Glomerular endothelial cell (primary cell): Measurements from ENCODE around the gene PPP1R7. TPM values are rescaled to one million over a fixed set of nuclear protein-coding genes. Genes with fewer than 3 reads are reported as not detected.
"Not testable (repeated sequence)": the region's sequence is repeated elsewhere in the genome, so short reads cannot be mapped to it uniquely, and the experiment has no call there.

Experiments used
- DNase-seq: peaks from one replicate; pipeline ENCODE4 v3.0.0-alpha.2; 2011; ENCODE audit warnings: low read depth, low spot score; ENCODE audit errors: extremely low read depth
- total RNA-seq: library from RNA; depleted of rRNA; stranded (reverse); fragments of >200 nt; gene quantifications from 2 replicates; pipeline ENCODE4 v1.2.3, GENCODE V29; 2015

The PPP1R7 gene, protein sequence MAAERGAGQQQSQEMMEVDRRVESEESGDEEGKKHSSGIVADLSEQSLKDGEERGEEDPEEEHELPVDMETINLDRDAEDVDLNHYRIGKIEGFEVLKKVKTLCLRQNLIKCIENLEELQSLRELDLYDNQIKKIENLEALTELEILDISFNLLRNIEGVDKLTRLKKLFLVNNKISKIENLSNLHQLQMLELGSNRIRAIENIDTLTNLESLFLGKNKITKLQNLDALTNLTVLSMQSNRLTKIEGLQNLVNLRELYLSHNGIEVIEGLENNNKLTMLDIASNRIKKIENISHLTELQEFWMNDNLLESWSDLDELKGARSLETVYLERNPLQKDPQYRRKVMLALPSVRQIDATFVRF
- total RNA-seq: 62.9 and 74.1 TPM in 2 replicates

DNA sequence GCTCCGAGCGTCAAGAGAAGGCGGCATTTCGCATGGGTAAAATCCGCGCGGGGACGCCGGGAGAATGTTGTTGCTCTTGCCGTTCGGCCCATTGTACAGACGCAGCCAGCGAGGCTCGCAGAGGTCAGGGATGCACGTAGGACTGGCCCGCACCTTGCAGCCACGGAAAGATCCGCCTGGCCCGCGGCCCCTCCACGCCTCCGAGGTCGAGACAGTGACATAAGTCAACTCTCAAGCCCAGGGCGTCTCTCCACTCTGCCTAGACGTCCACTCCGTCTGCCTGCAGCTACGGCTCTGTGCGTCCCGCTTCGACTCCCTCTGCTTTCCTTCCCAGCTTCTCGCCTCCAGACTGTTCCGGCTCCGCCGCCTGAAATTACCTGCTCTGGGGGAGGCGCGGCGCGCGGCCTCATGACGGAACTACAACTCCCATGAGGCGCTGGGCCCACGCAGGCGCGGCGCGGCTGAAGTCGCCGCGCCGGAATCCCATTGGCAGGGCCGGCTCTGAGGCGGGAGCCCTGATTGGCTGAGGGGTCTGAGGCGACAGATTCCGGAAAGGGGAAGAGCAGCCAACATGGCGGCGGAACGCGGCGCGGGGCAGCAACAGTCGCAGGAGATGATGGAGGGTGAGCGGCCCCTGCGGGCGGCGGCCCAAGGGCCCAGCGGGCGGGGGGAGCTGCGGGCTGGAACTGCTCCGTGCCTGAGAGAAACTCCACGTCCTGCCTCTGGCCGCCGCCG lies at the start of gene PPP1R7:
Gene PPP1R7 (plus strand): TSS at position 543 of the 735 bp plus-strand sequence. CDS start 29 bp downstream, at position 572.
- DNase-seq: peak; percentile 42

DNA sequence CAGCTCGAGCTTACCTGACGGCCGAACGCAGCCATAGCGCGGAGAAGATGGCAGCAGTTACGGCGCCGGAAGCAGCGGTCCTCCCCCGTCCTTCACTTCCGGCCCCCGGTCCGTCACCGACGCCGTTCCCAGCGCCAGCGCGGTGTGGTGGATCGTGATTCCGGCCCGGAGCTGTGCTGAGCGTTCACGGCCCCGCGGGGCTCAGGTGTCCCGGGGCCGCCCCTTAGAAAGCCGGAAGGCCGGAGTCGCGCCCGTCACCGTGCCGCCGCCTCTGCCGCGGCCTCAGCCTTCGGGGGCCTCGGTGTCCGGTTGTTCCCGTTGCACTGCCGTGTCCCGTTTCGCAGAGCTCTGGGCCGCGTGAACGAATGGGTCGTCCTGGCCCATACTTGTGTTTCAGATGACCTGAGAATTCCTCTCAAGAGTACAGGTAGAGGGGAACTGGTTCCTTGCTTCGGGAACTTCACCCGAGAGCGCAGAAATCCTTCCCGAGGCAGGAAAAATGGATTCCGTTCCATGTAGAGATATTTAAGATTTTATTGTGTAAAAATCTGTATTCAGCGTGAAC lies 47.9 kb upstream of the PPP1R7 start, which contains the start of gene MTERF4:
Gene MTERF4 (minus strand): TSS at position 49 of the 565 bp plus-strand sequence. CDS start 14 bp downstream, at position 35.
- DNase-seq: no peak

DNA sequence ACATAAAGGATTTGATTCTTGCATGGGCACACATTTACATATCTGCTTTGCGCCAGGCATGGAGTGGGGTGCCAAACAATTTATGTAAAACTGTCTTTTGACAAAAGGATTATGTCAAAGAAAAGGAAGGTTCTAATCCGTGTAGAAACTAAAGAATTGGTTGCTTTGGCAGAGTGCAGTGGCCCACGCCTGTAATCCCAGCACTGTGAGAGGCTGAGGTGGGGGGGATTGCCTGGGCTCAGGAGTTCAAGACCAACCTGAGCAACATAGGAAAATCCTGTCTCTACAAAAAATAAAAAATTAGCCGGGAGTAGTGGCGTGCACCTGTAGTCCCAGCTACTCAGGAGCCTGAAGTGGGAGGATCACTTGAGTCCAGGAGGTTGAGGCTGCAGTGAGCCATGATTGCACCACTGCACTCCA lies 47.1 kb upstream of the PPP1R7 start:
- no peak for DNase-seq

DNA sequence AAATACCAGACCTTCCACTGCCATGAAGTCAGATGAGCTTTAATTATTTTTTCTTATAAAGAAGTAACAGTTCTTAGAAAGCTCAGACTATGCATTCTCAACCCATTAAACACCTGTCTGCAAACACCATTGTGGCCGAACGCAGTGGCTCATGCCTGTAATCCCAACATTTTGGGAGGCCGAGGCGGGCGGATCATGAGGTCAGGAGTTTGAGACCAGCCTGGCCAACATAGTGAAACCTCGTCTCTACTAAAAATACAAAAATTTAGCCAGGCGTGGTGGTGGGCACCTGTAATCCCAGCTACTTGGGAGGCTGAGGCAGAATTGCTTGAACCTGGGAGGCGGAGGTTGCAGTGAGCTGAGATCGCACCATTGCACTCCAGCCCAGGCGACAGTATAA lies 45.7 kb upstream of the PPP1R7 start:
- DNase-seq: not testable (repeated sequence)

DNA sequence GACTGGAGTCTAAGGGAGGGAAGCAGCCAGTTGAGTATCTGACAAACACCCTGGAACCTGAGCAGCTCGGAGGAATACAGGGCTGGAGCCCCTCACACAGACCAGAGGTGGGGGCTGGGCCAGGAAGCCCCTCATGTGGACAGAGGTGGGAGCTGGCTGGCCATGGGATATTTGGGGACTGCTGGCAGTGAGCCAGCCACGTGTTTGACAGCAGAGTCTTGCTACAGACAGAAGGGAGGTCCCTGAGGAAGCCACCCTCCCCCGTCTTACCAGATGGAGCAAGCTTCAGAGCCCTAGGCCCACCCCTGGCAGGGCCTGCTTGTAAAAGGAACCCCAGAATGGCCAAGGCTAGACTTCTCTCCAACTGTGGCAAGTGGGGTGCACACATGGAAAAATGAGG lies 44.6 kb upstream of the PPP1R7 start:
- DNase-seq: no peak

DNA sequence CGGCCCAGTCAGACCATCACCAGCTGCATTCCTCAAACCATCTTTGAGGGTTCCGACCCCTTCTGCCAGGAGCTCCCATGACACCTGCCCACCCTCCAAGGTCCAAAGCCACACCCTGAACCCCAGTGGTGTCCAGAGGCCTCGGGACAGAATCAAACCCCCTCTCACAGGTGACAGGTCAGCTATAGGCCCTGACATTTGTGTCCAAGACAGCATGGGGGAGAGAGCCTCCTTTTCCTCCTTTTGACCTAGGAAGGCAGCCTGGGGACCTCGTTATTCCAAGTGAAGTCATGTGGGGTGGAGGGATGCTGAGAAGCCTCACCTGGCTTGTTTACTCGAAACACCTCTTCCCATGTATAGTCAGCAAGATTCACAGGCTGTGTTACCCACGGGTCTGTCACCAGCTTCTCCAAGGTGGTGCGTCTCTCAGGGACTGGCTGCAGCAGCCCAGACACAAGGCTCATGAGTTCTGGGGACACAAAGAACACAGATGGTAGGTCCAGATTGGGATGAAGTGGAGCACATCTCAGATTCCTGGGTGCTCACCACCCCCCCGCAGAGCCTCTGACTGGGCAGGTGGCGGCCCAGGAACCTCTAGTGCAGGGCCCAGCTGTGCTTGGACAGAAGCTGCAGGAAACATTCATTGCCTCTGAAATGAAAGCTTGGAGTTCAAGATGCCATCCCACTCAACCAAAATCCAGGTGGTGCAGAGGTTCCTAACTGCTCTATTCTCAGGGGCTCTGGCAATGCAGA lies 43.1 kb upstream of the PPP1R7 start:
- no peak for DNase-seq

DNA sequence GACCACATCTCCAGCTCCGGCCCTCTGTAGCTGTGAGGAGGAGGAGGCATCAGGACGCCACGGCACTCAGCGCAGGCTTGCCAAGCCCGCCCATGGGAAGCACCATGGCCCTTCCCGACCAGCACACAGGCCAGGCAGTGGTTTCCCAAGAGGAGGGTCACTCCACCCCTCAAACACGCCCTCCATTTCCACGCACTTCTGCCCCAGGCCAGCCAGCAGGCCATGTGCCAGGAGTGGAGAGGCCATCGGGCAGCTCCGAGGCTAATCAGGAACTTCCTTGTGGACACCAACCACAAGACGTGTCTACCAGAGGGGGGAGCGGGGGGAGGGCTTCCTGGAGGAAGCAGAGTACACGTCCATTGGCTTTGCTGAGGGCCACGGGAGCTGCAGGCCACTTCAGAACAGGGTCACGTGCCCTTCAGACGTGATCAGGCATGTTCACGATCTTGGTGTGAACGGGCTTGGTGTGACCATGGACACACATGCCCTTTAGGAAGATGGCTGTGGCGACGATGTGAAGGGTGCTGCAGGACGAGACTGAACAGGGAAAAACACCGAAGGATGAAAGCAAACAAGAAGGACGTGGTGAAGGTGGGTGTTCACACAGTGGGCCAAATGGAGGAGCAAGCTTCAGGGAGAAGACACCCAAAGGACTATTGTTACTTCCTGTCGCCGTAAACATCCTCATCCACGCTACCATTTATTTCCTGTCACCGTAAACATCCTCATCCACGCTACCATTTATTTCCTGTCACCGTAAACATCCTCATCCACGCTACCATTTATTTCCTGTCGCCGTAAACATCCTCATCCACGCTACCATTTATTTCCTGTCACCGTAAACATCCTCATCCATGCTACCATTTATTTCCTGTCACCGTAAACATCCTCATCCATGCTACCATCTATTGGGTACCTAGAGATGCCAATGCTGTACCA lies 41.7 kb upstream of the PPP1R7 start:
- no peak for DNase-seq

DNA sequence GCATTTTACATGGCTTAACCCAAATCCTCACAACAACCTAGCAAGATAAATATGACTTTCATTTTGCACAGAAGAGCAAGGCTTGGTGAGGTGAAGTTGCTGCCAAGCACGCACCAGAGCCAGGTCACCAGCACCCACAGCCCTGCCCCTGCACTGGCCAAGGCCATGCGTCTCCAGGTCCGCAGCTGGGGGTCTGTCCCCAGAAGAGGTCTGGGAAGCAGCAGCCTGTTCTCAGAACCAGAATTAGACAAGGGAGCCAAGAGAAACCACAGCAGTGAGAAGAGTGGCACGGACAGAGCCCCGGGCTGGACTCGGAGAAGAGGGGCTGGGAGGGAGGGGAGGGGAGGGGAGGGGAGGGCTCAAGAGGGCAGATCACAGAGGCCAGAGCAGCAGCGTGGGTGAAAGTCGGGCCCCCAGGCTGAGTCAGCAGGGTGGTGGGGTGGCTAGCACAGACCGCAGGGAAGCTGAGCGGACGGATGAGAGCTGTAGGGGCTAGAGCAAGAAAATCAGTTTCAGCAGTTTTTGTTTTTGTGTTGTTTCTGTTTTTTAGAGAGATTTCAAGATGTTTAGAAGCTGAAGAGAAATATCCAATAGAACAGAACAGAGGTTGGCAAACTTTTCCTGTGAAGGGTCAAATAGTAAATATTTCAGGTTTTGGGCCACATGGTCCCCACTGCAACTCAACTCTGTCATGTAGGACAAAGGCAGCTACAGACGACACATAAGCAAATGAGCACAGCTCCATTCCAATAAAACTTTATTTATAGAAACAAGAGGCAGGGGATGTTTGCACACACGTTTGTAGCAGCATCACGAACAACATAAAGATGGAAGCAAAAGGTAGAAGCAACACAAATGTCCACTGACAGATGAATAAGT lies 40.8 kb upstream of the PPP1R7 start:
- no peak for DNase-seq

DNA sequence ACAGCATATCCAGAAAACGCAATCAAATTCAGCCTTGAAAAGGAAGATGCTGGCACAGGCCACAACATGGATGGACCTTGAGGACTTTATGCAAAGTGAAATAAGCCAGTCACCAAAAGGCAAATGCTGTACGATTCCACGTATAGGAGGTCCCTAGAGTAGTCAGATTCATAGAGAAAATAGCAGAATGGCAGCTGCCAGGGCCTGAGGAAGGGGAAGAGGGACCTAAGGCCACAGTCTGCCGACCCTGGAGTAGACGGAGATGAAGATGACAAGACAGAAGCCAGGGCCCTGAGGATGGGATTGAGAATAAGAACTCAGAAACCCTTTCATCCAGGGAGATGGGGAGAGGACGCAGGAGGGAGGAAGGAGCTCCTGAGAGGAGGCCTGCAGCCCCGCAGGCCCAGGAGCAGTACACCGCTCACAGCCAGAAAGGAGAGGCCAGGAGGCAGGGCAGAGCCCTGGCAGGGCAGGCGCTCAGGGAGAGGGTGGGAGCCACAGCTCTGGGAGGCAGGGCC lies 40.1 kb upstream of the PPP1R7 start:
- DNase-seq: no peak

DNA sequence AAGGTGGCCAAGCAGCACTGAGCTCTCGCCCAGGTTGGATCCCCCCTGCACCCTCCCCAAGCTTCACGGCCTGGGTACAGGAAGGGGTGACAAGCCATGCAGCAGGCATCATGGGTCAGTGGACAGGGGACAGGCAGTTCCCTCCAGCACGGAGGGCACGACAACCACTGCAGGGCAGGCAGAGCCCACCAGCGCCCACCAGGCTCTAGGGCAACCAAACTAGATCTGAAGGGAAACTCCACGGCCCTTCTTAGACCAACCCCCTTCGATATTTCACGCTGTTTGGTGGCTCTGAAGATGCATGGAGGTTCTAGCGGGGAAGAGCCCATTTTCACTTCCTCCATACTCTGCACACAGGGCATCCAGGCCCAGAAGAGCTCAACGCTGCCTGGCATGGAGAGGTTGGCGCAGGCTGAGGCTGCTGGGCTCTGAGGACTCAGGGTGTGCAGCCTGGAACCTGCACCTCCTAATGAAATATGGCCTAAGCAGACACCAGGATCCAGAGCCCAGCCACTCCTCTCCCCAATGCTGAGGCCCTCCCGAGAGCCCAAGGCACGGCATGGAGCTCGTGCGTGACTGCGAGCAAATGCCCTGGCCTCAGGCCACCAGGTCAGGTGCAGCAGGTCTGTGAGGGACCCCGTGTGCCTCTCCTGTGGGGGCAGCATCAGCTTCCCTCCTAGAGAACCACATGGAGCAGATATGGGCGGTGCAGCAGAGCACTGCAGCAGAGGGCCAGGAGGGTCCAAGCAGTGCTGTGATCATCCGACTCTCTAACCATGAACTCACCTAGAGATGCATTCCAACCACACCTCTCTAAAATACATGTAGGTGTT lies 39.4 kb upstream of the PPP1R7 start:
- DNase-seq: no peak

DNA sequence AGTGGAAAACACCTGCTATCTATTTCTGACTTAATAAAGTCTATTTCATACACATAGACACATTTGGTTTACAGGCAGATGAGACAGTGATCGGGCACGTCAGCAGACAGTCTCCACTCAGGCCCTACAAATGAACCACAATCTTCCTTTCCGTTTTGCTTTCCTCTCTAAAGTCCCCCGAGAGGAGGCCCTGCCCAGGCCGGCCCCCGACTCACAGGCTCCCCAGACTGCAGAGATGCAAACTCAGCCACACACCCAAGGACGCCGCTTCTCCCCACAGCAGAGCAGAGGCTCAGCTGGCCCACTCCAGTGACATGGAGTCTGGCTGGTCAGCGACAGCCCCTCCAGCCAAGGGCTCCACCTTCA lies 38.8 kb upstream of the PPP1R7 start:
- no peak for DNase-seq

DNA sequence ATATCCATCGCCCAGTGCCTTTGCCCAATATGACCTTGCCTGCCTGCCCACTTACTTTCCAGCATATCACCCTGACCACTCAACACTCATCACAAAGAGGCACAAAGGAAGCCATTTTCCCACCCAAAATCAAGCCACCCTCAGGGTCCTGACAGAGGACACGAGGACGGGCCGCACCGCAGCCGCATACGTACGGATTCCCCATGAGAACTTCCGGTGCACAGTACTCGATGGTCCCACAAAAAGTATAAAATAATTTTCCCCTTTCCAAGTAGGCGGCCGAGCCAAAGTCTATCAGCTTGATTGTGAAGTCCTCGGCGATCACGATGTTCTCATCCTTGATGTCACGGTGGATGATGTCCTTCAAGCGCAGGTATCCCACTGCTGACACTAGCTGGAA lies 38.2 kb upstream of the PPP1R7 start:
- DNase-seq: no peak

DNA sequence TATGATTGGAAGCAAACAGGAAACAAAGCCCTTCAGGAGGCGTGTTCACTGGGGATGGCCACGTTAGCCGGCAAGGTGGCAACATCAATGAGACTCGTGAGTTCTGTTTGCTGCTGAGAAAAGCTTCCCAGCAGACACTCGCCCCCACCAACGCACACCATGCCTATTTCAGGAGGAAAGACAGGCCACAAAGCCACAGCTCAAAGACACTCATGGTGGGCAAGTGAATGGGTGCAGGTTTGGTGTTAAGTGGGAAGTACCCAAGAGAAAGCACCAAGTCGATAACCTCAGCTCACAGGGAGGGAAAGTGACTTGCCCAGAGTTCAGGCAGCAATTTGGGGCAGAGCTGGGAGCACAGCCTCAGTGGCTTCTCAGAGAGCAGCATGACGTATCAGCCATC lies 37.7 kb upstream of the PPP1R7 start:
- no peak for DNase-seq

DNA sequence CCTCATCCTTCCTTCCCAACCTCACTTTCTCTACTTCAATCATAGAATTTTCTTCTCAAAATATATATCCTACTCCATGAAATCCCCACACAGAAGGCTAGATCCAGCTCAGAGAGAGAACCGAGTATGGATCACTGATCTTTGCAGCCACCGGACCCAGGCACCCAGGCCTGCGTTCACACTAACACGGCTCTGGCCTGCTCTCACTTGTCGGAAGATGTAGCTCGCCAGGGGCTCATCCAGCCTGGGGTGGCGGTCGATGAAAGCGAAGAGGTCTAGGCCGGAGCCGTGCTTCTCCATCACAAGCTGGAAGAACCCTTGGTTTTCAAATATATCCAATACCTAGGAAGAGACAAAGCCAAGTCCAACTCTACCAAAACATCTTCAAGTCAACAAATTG lies 35.4 kb upstream of the PPP1R7 start:
- no peak for DNase-seq

DNA sequence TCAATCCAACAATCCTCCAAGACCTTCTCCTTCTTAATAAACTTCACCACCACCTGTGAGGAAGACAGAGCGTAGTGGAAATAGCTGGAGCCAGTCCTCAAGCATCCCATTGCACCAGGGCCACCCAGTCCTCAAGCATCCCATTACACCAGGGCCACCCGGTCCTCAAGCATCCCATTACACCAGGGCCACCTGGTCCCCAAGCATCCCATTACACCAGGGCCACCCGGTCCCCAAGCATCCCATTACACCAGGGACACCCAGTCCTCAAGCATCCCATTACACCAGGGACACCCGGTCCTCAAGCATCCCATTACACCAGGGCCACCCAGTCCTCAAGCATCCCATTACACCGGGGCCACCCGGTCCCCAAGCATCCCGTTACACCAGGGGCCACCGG lies 34.9 kb upstream of the PPP1R7 start:
- no peak for DNase-seq

DNA sequence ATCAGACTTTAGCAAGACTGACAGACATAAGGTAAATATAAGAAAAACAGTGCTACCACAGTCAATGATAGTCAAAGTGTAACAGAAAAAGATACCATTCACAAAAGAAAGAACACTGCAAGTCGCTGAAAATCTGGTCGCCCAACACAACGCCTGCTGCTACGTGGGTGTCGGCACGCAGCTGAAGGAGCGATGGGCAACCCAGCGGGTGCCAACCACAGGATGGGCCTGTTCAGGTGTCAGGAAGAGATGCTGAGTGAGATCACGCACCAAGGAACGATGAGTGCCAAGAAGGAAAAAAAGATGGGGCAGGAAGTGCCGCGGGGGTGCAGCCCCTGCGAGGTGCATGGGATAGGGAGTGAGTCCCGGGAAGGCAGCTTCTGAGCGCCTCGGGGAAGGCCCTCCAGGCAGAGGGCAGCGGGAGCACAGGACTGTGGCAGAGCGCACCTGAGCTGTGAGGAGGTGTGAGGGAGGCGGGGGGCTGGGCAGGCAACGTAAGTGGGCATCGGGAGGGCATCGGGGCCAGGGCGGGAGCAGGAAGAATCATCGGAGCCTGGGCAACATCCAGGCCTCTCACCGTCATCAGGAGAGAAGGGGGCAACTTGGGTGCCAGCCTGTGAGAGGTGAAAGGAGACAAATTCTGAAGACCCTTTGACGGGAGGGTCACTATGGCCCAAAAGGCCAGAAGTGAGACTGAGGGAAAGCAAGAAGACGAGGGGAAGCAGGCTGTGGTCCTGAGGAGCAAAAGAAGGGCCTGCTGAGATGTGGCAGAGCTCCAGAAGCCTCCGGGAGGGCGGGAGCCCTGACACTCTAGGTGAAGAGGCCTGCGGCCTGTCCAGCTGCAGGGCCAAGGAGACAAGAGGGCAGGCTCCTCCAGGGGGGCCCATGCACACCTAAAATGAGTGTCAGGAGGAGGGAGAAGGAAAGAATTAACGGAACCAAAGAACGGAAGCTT lies 33.4 kb upstream of the PPP1R7 start:
- no peak for DNase-seq
